GM23248 (cell line): ENCODE data around the gene ZNF687. TPM values are rescaled to one million over a fixed set of nuclear protein-coding genes. Genes with fewer than 3 reads are reported as not detected.

Experiments used
- DNase-seq: peaks from one replicate; pipeline ENCODE4 v3.0.0-alpha.2; 2015
- H2AFZ ChIP-seq: fragments of 200-600 bp; sonication (generic); 2 replicates; pipeline ENCODE4 v1.6.1; 2016; ENCODE audit warnings: antibody characterized with exemption
- H3F3A ChIP-seq: fragments of 200-600 bp; sonication (generic); 2 replicates; pipeline ENCODE4 v1.6.1; 2016; ENCODE audit warnings: mild to moderate bottlenecking, antibody characterized with exemption, mixed run types; ENCODE audit not compliant: insufficient read depth
- H3K27ac ChIP-seq: fragments of 200-600 bp; sonication (generic); 2 replicates; pipeline ENCODE4 v1.5.1; 2016; ENCODE audit warnings: mild to moderate bottlenecking
- H3K27me3 ChIP-seq: fragments of 200-600 bp; sonication (generic); replicated peaks from 2 replicates; pipeline ENCODE4 v1.6.1; 2016; ENCODE audit warnings: mild to moderate bottlenecking; ENCODE audit not compliant: insufficient read depth
- H3K36me3 ChIP-seq: fragments of 200-600 bp; sonication (generic); 2 replicates; pipeline ENCODE4 v1.6.1; 2016; ENCODE audit warnings: low read depth, mild to moderate bottlenecking
- H3K4me1 ChIP-seq: fragments of 200-600 bp; sonication (generic); 2 replicates; pipeline ENCODE4 v1.6.1; 2016; ENCODE audit warnings: mild to moderate bottlenecking; ENCODE audit not compliant: insufficient read depth
- H3K4me2 ChIP-seq: fragments of 200-600 bp; sonication (generic); one replicate; pipeline ENCODE4 v1.6.1; 2016; ENCODE audit warnings: mild to moderate bottlenecking; ENCODE audit not compliant: unreplicated experiment
- H3K4me3 ChIP-seq: fragments of 200-600 bp; sonication (generic); 2 replicates; pipeline ENCODE4 v1.5.1; 2016; ENCODE audit warnings: mild to moderate bottlenecking
- H3K79me2 ChIP-seq: fragments of 200-600 bp; sonication (generic); 2 replicates; pipeline ENCODE4 v1.6.1; 2016; ENCODE audit warnings: mild to moderate bottlenecking; ENCODE audit not compliant: insufficient read depth
- H3K9ac ChIP-seq: fragments of 200-600 bp; sonication (generic); 2 replicates; pipeline ENCODE4 v1.6.1; 2016; ENCODE audit warnings: mild to moderate bottlenecking
- H3K9me2 ChIP-seq: fragments of 200-600 bp; sonication (generic); 2 replicates; pipeline ENCODE4 v1.6.1; 2016; ENCODE audit warnings: mixed run types, mild to moderate bottlenecking, moderate library complexity; ENCODE audit not compliant: insufficient read depth
- H3K9me3 ChIP-seq: fragments of 200-600 bp; sonication (generic); one replicate; pipeline ENCODE4 v1.6.1; 2017; ENCODE audit warnings: low read depth
- H4K20me1 ChIP-seq: fragments of 200-600 bp; sonication (generic); 2 replicates; pipeline ENCODE4 v1.6.0; 2016; ENCODE audit not compliant: insufficient read depth
- EZH2 ChIP-seq: fragments of 200-600 bp; sonication (generic); IDR thresholded peaks from 2 replicates; pipeline ENCODE4 v1.6.1; 2018; ENCODE audit warnings: antibody characterized with exemption, mild to moderate bottlenecking; ENCODE audit not compliant: insufficient read depth, poor library complexity, severe bottlenecking
- EZH2phosphoT487 ChIP-seq: fragments of 200-600 bp; sonication (generic); IDR thresholded peaks from 2 replicates; pipeline ENCODE4 v1.6.1; 2018; ENCODE audit warnings: antibody characterized with exemption, moderate library complexity, mild to moderate bottlenecking, low read depth; ENCODE audit not compliant: insufficient read depth
- WGBS, 2 experiments: methylation state at CpG; one replicate each; pipeline ENCODE4 v1.1.6; 2015 to 2017; ENCODE audit warnings: low lambda C conversion rate in 2 of 2, low coverage in 1 of 2; ENCODE audit errors: missing lambda C conversion rate in 2 of 2; 5-methylcytosine and 5-hydroxymethylcytosine counted together
- in situ Hi-C: fragments of 300-500 bp; cut with MboI; formaldehyde crosslinking; loops from 2 replicates; pipeline ENCODE4 v1.15.0; 2020
- polyA plus RNA-seq: library from polyadenylated mRNA; unstranded; fragments of >200 nt; fragmentation: Nextera tagmentation; extraction: Ambion mirVana; gene quantifications from 2 replicates; pipeline ENCODE4 v1.2.1, GENCODE V29; 2016
- total RNA-seq: library from RNA; depleted of rRNA; stranded (reverse); fragments of >200 nt; shearing (Covaris generic); gene quantifications from 2 replicates; pipeline ENCODE4 v1.2.3, GENCODE V29; 2014

ZNF687 gene
- total and polyA plus RNA-seq, 2 experiments from 2014 or later, result 3.0 to 21.5 TPM

GRCh38 chr1:151318975-151319374 lies 36.9 kb downstream of the ZNF687 start:
- H3K4me2 ChIP-seq, result no peak overlapping the region
- peaks cover 9% of the 10 kb centered on the region; the same call in 1 of the 2 replicates for H3K36me3 ChIP-seq
- no peak overlapping the region for H3K4me3 ChIP-seq
- no peaks in the 10 kb centered on the region for H3K9me2 ChIP-seq
- no peak overlapping the region for H3K27ac ChIP-seq
- peaks cover 83% of the 10 kb centered on the region for H3K79me2 ChIP-seq
- H2AFZ ChIP-seq, result no peak overlapping the region
- WGBS, 2 experiments, result 70 to 83% methylated on average over 3 of the region's 3 CpGs
- DNase-seq, result no peak
- no peak for TF ChIP-seq EZH2
- no peak for TF ChIP-seq EZH2phosphoT487
- no peaks in the 10 kb centered on the region for H4K20me1 ChIP-seq
- H3K4me1 ChIP-seq, result peaks cover 10% of the 10 kb centered on the region
- peaks cover 15% of the 10 kb centered on the region for H3F3A ChIP-seq
- in situ Hi-C loops, result no loop called here
- no peaks in the 10 kb centered on the region for H3K27me3 ChIP-seq
- H3K9me3 ChIP-seq, result no peaks in the 10 kb centered on the region
- H3K9ac ChIP-seq, result no peak overlapping the region

- in situ Hi-C loops, result no loop called here
Observed at GRCh38 chr1:151324390-151324930, 42.4 kb downstream of the ZNF687 start.

GRCh38 chr1:151325231-151325630 lies 43.1 kb downstream of the ZNF687 start:
- peaks cover 8% of the 10 kb centered on the region; the same call in 1 of the 2 replicates for H3K36me3 ChIP-seq

More at GRCh38 chr1:151324390-151324930, 42.4 kb downstream of the ZNF687 start:
- H3K4me2 ChIP-seq, result no peak overlapping the region
- peak overlapping the region; percentile 96; the same call in 1 of the 2 replicates for H3K27ac ChIP-seq
- no peak overlapping the region for H2AFZ ChIP-seq
- no peak overlapping the region; the same call in 1 of the 2 replicates for H3K9ac ChIP-seq
- peaks cover 78% of the 10 kb centered on the region for H3K79me2 ChIP-seq
- H3K9me2 ChIP-seq, result no peaks in the 10 kb centered on the region
- no peaks in the 10 kb centered on the region for H3K27me3 ChIP-seq
- H4K20me1 ChIP-seq, result no peaks in the 10 kb centered on the region
- no peak overlapping the region for H3K4me3 ChIP-seq
- H3K36me3 ChIP-seq, result peaks cover 8% of the 10 kb centered on the region; the same call in 1 of the 2 replicates
- TF ChIP-seq EZH2, result no peak
- no peak for TF ChIP-seq EZH2phosphoT487
- H3F3A ChIP-seq, result peaks cover 26% of the 10 kb centered on the region
- H3K4me1 ChIP-seq, result peaks cover 25% of the 10 kb centered on the region
- WGBS, 2 experiments, result 86 to 87% methylated on average over 4 of the region's 4 CpGs
- DNase-seq, result no peak
- no peaks in the 10 kb centered on the region for H3K9me3 ChIP-seq

GRCh38 chr1:151325646-151326429 lies 43.7 kb downstream of the ZNF687 start:
- peak overlapping the region; percentile 96 for H3K9ac ChIP-seq
- H3K36me3 ChIP-seq, result peaks cover 7% of the 10 kb centered on the region; the same call in 1 of the 2 replicates
- no peak overlapping the region for H2AFZ ChIP-seq
- peaks cover 25% of the 10 kb centered on the region for H3K4me1 ChIP-seq
- TF ChIP-seq EZH2 (no peak), EZH2phosphoT487 (no peak)
- H3K9me2 ChIP-seq, result no peaks in the 10 kb centered on the region
- H3K4me2 ChIP-seq, result peak overlapping the region; percentile 98
- peaks cover 64% of the 10 kb centered on the region for H3K79me2 ChIP-seq
- DNase-seq, result peak; percentile 53
- H3K9me3 ChIP-seq, result no peaks in the 10 kb centered on the region
- H4K20me1 ChIP-seq, result no peaks in the 10 kb centered on the region
- H3K27me3 ChIP-seq, result no peaks in the 10 kb centered on the region
- H3K4me3 ChIP-seq, result peak overlapping the region; percentile 93
- H3F3A ChIP-seq, result peaks cover 26% of the 10 kb centered on the region
- in situ Hi-C loops, result no loop called here
- H3K27ac ChIP-seq, result peak overlapping the region; percentile 96
- WGBS, 2 experiments, result 2 to 3% methylated on average over 5 of the region's 5 CpGs

More at GRCh38 chr1:151325231-151325630, 43.1 kb downstream of the ZNF687 start:
- Histone ChIP-seq H3F3A (peaks cover 26% of the 10 kb centered on the region), H3K9ac (peak overlapping the region; percentile 96), H3K9me3 (no peaks in the 10 kb centered on the region), H2AFZ (no peak overlapping the region), H4K20me1 (no peaks in the 10 kb centered on the region), H3K4me2 (peak overlapping the region; percentile 98), H3K4me1 (peaks cover 25% of the 10 kb centered on the region), H3K27ac (peak overlapping the region; percentile 96), H3K79me2 (peaks cover 70% of the 10 kb centered on the region), H3K4me3 (peak overlapping the region; percentile 93), H3K27me3 (no peaks in the 10 kb centered on the region), H3K9me2 (no peaks in the 10 kb centered on the region)
- WGBS, 2 experiments, result 73% methylated on average over 6 to 7 of the region's 7 CpGs
- DNase-seq, result no peak
- in situ Hi-C loops, result no loop called here
- TF ChIP-seq EZH2, result no peak
- TF ChIP-seq EZH2phosphoT487, result no peak
